GM18517 (cell line): ENCODE results near the gene TMEM184B.
"Not testable (repeated sequence)": the region's sequence is repeated elsewhere in the genome, so short reads cannot be mapped to it uniquely, and the experiment has no call there.

Experiments used
- ATAC-seq: cut with Tn5 transposase; IDR thresholded peaks from one replicate; pipeline ENCODE4 v1.9.1; 2021; ENCODE audit warnings: mild to moderate bottlenecking, moderate library complexity; ENCODE audit not compliant: unreplicated experiment

Gene TMEM184B

GRCh38 chr22:38249803-38250642 lies 22.8 kb downstream of the TMEM184B start:
- ATAC-seq, result no peak

GRCh38 chr22:38249301-38249700 lies 23.5 kb downstream of the TMEM184B start:
- ATAC-seq, result no peak

GRCh38 chr22:38248280-38248679 lies 24.5 kb downstream of the TMEM184B start:
- ATAC-seq, result no peak

GRCh38 chr22:38247713-38248112 lies 25.1 kb downstream of the TMEM184B start:
- no peak for ATAC-seq

- ATAC-seq, result no peak
These were observed 26.1 kb downstream of the TMEM184B start for GRCh38 chr22:38246692-38247091.

- no peak for ATAC-seq
These were observed 26.7 kb downstream of the TMEM184B start for GRCh38 chr22:38246046-38246658.

GRCh38 chr22:38244106-38244505 lies 28.7 kb downstream of the TMEM184B start:
- ATAC-seq, result no peak

GRCh38 chr22:38243007-38243765 lies 29.6 kb downstream of the TMEM184B start:
- no peak for ATAC-seq

GRCh38 chr22:38240734-38241252 lies 32.0 kb downstream of the TMEM184B start:
- ATAC-seq, result no peak

GRCh38 chr22:38239101-38239761 lies 33.6 kb downstream of the TMEM184B start:
- ATAC-seq, result no peak

- no peak for ATAC-seq
These were observed 34.2 kb downstream of the TMEM184B start for GRCh38 chr22:38238519-38239071.

- no peak for ATAC-seq
These were observed 36.0 kb downstream of the TMEM184B start for GRCh38 chr22:38236786-38237185.

- ATAC-seq, result no peak
These were observed 37.5 kb downstream of the TMEM184B start for GRCh38 chr22:38235240-38235850.

GRCh38 chr22:38233856-38234255 lies 39.0 kb downstream of the TMEM184B start:
- not testable (repeated sequence) for ATAC-seq

- ATAC-seq, result no peak
These were observed 39.4 kb downstream of the TMEM184B start for GRCh38 chr22:38233427-38233826.

- no peak for ATAC-seq
These were observed 40.6 kb downstream of the TMEM184B start for GRCh38 chr22:38232196-38232595.

GRCh38 chr22:38230916-38231315 lies 41.9 kb downstream of the TMEM184B start:
- ATAC-seq, result no peak

GRCh38 chr22:38230108-38230825 lies 42.5 kb downstream of the TMEM184B start:
- no peak for ATAC-seq
